Measurements from ENCODE around the gene PTPRD. TPM values are rescaled to one million over a fixed set of nuclear protein-coding genes. Genes with fewer than 3 reads are reported as not detected.

The PTPRD gene
- total RNA-seq, 1 experiment from 2014 or later = 70.1 TPM

DNA sequence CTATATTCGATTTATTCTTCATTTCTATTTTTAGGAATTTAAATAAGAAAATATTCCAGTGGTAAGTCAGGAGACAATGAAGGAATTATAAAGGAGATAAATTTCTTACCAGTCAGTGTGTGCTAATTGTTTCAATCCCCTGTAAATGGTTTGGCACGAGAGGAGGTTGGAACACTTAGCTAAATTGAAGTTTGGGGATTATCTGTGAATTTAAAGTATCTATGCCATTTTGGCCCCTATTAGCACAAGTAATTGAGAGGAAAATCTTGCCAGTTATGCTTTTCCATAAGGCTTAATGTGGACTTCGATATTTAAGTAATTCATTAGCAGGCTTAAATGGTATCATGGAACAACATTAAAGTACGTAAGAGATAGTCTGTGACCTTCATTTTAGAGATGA lies 860.8 kb downstream of the PTPRD start:
- no peak overlapping the region for H3K27ac Mint-ChIP-seq (ENCODE audit: unreplicated experiment)
- intact Hi-C loops (cut with micrococcal nuclease; ENCODE audit: unreplicated experiment) = no loop called here
- no peaks in the 10 kb centered on the region for H3K4me1 Mint-ChIP-seq (ENCODE audit: low read depth, unreplicated experiment)
- Histone ChIP-seq H3K36me3 (ENCODE audit: control insufficient read depth, insufficient read depth, low read length) (no peaks in the 10 kb centered on the region), H3K9me3 (no peaks in the 10 kb centered on the region), H3K27me3 (replicated peaks; ENCODE audit: control insufficient read depth, insufficient read depth, low read length) (no peaks in the 10 kb centered on the region), H3K4me1 (no peaks in the 10 kb centered on the region), H3K4me3 (ENCODE audit: low read depth, low read length) (no peak overlapping the region)
- no peak overlapping the region for H3K4me3 Mint-ChIP-seq (ENCODE audit: unreplicated experiment)
- H3K36me3 Mint-ChIP-seq (ENCODE audit: insufficient read depth, unreplicated experiment) = no peaks in the 10 kb centered on the region
- H3K9me3 Mint-ChIP-seq (ENCODE audit: unreplicated experiment) = no peaks in the 10 kb centered on the region
- H3K27me3 Mint-ChIP-seq (ENCODE audit: insufficient read depth, unreplicated experiment) = no peaks in the 10 kb centered on the region
- no TSS peak for BruUV-seq (replicated peaks)
- ChIA-PET POLR2A (no interaction called here), CTCF (no interaction called here)
- DNase-seq = no peak
- no peak for TF ChIP-seq CTCF (IDR thresholded peaks at IDR 0.05; ENCODE audit: insufficient read depth in 1 of 2, low read depth in 1 of 2, low read length in 1 of 2, severe bottlenecking in 1 of 2, unreplicated experiment in 1 of 2)

- no TSS peak for BruUV-seq (replicated peaks)
- H3K27me3 ChIP-seq (replicated peaks; ENCODE audit: control insufficient read depth, insufficient read depth, low read length) = no peaks in the 10 kb centered on the region
- Mint-ChIP-seq H3K27me3 (ENCODE audit: insufficient read depth, unreplicated experiment) (no peaks in the 10 kb centered on the region), H3K27ac (ENCODE audit: unreplicated experiment) (no peak overlapping the region), H3K4me1 (ENCODE audit: low read depth, unreplicated experiment) (no peaks in the 10 kb centered on the region), H3K9me3 (ENCODE audit: unreplicated experiment) (no peaks in the 10 kb centered on the region), H3K4me3 (ENCODE audit: unreplicated experiment) (no peak overlapping the region), H3K36me3 (ENCODE audit: insufficient read depth, unreplicated experiment) (no peaks in the 10 kb centered on the region)
- H3K4me1 ChIP-seq = no peaks in the 10 kb centered on the region
- H3K9me3 ChIP-seq = no peaks in the 10 kb centered on the region
- H3K4me3 ChIP-seq (ENCODE audit: low read depth, low read length) = no peak overlapping the region
- no peaks in the 10 kb centered on the region for H3K36me3 ChIP-seq (ENCODE audit: control insufficient read depth, insufficient read depth, low read length)
- no peak for DNase-seq
- ChIA-PET POLR2A (no interaction called here), CTCF (no interaction called here)
- intact Hi-C loops (cut with micrococcal nuclease; ENCODE audit: unreplicated experiment) = no loop called here
- no peak for TF ChIP-seq CTCF (IDR thresholded peaks at IDR 0.05; ENCODE audit: insufficient read depth in 1 of 2, low read depth in 1 of 2, low read length in 1 of 2, severe bottlenecking in 1 of 2, unreplicated experiment in 1 of 2)
Measured at GRCh38 chr9:9750719-9751118, 862.1 kb downstream of the PTPRD start.

DNA sequence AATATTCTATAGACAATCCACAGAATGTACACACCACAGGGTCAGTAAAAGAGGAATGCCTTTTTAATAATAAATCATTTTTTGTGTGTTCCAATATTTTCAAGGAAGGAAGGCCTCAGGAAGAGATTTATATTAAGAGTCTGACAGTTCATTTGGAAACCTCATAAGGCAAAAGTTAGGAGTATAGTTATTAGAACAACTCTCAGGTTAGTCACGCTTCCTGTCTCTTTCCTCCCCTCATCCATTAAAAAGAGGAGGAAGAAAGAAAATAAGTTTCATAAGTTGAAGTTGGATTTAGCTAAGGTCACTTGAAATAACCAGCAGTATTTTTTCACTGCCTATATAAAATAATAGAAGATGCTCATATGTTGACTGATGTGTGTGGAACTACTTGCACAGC lies 863.2 kb downstream of the PTPRD start:
- CTCF ChIA-PET = no interaction called here
- Histone ChIP-seq H3K4me3 (ENCODE audit: low read depth, low read length) (no peak overlapping the region), H3K9me3 (no peaks in the 10 kb centered on the region), H3K4me1 (no peaks in the 10 kb centered on the region), H3K36me3 (ENCODE audit: control insufficient read depth, insufficient read depth, low read length) (no peaks in the 10 kb centered on the region), H3K27me3 (replicated peaks; ENCODE audit: control insufficient read depth, insufficient read depth, low read length) (no peaks in the 10 kb centered on the region)
- no peak overlapping the region for H3K27ac Mint-ChIP-seq (ENCODE audit: unreplicated experiment)
- H3K9me3 Mint-ChIP-seq (ENCODE audit: unreplicated experiment) = no peaks in the 10 kb centered on the region
- POLR2A ChIA-PET = no interaction called here
- no peak for TF ChIP-seq CTCF (IDR thresholded peaks at IDR 0.05; ENCODE audit: insufficient read depth in 1 of 2, low read depth in 1 of 2, low read length in 1 of 2, severe bottlenecking in 1 of 2, unreplicated experiment in 1 of 2)
- no peak for DNase-seq
- no peaks in the 10 kb centered on the region for H3K36me3 Mint-ChIP-seq (ENCODE audit: insufficient read depth, unreplicated experiment)
- no peaks in the 10 kb centered on the region for H3K27me3 Mint-ChIP-seq (ENCODE audit: insufficient read depth, unreplicated experiment)
- no TSS peak for BruUV-seq (replicated peaks)
- no peak overlapping the region for H3K4me3 Mint-ChIP-seq (ENCODE audit: unreplicated experiment)
- intact Hi-C loops (cut with micrococcal nuclease; ENCODE audit: unreplicated experiment) = no loop called here
- no peaks in the 10 kb centered on the region for H3K4me1 Mint-ChIP-seq (ENCODE audit: low read depth, unreplicated experiment)
